ENCODE data around the gene ZNF236. TPM values are rescaled to one million over a fixed set of nuclear protein-coding genes. Genes with fewer than 3 reads are reported as not detected.

ZNF236 gene
- total and polyA plus RNA-seq, 2 of the 8 experiments (the other 6 are each of a cell fraction or from before 2014, with no cell fraction given): 6.7 to 14.5 TPM

DNA sequence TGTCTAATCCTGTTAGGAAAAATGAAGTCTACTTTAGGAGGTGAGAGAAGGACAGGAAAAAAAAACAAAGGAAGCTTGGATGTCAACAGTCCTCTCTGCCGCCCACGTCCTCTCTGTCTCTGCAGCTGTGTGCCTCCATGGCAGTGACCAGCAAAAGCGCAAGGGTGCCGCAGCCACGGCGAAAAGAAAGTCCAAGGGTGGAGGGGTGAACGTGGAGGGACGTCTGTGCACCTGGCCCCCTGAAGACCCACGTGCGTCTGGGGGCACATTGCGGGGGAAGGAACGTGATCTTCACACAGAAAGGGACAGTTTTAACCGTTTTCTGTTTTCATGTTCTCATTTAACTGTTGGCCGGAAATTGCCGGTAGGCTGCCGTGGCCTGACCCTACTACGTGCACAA, 157.5 kb downstream of the ZNF236 start (continued):
- TF ChIP-seq, protein P1, sequence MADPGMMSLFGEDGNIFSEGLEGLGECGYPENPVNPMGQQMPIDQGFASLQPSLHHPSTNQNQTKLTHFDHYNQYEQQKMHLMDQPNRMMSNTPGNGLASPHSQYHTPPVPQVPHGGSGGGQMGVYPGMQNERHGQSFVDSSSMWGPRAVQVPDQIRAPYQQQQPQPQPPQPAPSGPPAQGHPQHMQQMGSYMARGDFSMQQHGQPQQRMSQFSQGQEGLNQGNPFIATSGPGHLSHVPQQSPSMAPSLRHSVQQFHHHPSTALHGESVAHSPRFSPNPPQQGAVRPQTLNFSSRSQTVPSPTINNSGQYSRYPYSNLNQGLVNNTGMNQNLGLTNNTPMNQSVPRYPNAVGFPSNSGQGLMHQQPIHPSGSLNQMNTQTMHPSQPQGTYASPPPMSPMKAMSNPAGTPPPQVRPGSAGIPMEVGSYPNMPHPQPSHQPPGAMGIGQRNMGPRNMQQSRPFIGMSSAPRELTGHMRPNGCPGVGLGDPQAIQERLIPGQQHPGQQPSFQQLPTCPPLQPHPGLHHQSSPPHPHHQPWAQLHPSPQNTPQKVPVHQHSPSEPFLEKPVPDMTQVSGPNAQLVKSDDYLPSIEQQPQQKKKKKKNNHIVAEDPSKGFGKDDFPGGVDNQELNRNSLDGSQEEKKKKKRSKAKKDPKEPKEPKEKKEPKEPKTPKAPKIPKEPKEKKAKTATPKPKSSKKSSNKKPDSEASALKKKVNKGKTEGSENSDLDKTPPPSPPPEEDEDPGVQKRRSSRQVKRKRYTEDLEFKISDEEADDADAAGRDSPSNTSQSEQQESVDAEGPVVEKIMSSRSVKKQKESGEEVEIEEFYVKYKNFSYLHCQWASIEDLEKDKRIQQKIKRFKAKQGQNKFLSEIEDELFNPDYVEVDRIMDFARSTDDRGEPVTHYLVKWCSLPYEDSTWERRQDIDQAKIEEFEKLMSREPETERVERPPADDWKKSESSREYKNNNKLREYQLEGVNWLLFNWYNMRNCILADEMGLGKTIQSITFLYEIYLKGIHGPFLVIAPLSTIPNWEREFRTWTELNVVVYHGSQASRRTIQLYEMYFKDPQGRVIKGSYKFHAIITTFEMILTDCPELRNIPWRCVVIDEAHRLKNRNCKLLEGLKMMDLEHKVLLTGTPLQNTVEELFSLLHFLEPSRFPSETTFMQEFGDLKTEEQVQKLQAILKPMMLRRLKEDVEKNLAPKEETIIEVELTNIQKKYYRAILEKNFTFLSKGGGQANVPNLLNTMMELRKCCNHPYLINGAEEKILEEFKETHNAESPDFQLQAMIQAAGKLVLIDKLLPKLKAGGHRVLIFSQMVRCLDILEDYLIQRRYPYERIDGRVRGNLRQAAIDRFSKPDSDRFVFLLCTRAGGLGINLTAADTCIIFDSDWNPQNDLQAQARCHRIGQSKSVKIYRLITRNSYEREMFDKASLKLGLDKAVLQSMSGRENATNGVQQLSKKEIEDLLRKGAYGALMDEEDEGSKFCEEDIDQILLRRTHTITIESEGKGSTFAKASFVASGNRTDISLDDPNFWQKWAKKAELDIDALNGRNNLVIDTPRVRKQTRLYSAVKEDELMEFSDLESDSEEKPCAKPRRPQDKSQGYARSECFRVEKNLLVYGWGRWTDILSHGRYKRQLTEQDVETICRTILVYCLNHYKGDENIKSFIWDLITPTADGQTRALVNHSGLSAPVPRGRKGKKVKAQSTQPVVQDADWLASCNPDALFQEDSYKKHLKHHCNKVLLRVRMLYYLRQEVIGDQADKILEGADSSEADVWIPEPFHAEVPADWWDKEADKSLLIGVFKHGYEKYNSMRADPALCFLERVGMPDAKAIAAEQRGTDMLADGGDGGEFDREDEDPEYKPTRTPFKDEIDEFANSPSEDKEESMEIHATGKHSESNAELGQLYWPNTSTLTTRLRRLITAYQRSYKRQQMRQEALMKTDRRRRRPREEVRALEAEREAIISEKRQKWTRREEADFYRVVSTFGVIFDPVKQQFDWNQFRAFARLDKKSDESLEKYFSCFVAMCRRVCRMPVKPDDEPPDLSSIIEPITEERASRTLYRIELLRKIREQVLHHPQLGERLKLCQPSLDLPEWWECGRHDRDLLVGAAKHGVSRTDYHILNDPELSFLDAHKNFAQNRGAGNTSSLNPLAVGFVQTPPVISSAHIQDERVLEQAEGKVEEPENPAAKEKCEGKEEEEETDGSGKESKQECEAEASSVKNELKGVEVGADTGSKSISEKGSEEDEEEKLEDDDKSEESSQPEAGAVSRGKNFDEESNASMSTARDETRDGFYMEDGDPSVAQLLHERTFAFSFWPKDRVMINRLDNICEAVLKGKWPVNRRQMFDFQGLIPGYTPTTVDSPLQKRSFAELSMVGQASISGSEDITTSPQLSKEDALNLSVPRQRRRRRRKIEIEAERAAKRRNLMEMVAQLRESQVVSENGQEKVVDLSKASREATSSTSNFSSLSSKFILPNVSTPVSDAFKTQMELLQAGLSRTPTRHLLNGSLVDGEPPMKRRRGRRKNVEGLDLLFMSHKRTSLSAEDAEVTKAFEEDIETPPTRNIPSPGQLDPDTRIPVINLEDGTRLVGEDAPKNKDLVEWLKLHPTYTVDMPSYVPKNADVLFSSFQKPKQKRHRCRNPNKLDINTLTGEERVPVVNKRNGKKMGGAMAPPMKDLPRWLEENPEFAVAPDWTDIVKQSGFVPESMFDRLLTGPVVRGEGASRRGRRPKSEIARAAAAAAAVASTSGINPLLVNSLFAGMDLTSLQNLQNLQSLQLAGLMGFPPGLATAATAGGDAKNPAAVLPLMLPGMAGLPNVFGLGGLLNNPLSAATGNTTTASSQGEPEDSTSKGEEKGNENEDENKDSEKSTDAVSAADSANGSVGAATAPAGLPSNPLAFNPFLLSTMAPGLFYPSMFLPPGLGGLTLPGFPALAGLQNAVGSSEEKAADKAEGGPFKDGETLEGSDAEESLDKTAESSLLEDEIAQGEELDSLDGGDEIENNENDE (IDR thresholded peaks at IDR 0.05; ENCODE audit: insufficient replicate concordance, low read length): no peak
- TF ChIP-seq SP2 (IDR thresholded peaks at IDR 0.05; ENCODE audit: low read length) (no peak), ZNF274 (IDR thresholded peaks at IDR 0.05; ENCODE audit: borderline replicate concordance, extremely low read depth, low read length) (no peak), SP1 (IDR thresholded peaks at IDR 0.05; ENCODE audit: low read depth, low read length) (no peak), ASH2L (IDR thresholded peaks at IDR 0.05; ENCODE audit: low read length) (no peak), RXRA (IDR thresholded peaks at IDR 0.05; ENCODE audit: insufficient read depth, low read depth, low read length) (no peak), SUZ12 (IDR thresholded peaks at IDR 0.05; ENCODE audit: low read length) (no peak), FOSL1 (IDR thresholded peaks at IDR 0.05; ENCODE audit: insufficient read depth, low read depth, low read length) (no peak), TAF7 (optimal IDR thresholded peaks at IDR 0.05; ENCODE audit: borderline replicate concordance, low read depth, low read length) (no peak), JUND (IDR thresholded peaks at IDR 0.05; ENCODE audit: low read length) (no peak)

Measured in H1 (cell line).